ENCODE results near the gene BATF.
A peak's percentile ranks its signal among the peaks of the same experiment; 100 is the strongest.
"Not testable (repeated sequence)": the region's sequence is repeated elsewhere in the genome, so short reads cannot be mapped to it uniquely, and the experiment has no call there.

The BATF gene, protein sequence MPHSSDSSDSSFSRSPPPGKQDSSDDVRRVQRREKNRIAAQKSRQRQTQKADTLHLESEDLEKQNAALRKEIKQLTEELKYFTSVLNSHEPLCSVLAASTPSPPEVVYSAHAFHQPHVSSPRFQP

DNA sequence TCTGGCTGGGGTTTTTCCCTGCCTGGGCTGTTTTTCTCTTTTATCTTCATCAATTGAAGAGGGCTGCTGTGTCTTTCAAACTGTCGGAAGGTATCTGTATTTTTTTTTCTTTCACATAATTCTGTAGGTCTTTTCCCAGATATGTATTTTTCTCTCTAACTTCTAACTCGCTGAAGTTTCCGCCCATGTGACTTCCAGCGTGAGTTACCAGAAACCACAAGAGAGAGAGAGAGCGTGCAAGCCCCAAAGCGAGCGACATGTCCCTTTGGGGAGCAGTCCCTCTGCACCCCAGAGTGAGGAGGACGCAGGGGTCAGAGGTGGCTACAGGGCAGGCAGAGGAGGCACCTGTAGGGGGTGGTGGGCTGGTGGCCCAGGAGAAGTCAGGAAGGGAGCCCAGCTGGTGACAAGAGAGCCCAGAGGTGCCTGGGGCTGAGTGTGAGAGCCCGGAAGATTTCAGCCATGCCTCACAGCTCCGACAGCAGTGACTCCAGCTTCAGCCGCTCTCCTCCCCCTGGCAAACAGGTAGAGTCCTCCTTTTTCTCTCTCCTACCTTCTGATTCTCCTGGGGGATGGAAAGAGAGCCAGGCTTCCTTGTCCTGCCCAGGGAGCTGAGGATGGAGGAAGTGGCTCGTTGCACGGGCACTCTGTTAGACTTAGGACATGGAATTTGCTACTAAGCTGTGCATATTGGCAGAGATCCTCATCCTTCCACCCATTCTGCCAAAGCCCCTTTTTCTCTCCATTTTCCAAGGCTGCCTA is at the start of gene BATF:
Gene BATF (plus strand): TSS at position 246 of the 759 bp plus-strand sequence. CDS start 214 bp downstream, at position 460.
- DNase-seq: no peak

DNA sequence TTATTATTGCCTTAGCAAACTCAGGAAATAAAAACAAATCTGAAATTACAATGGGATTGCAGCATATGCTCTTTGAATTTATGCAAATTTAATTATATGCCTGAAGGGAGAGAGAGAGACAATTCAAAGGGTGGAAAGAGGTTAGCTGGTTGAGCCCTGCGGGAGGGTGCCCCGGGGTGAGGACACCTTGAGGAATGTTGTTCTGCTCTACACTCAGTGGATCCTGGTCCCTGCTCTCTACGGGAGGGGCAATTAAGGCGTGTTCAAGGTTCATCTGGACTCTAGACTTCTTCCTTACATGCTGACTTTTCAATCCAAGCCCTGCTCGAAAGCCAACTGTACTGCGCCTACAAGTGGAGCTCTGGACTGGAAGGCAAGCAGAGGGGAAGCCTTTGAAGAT is 48.1 kb upstream of the BATF start:
- not testable (repeated sequence) for DNase-seq

DNA sequence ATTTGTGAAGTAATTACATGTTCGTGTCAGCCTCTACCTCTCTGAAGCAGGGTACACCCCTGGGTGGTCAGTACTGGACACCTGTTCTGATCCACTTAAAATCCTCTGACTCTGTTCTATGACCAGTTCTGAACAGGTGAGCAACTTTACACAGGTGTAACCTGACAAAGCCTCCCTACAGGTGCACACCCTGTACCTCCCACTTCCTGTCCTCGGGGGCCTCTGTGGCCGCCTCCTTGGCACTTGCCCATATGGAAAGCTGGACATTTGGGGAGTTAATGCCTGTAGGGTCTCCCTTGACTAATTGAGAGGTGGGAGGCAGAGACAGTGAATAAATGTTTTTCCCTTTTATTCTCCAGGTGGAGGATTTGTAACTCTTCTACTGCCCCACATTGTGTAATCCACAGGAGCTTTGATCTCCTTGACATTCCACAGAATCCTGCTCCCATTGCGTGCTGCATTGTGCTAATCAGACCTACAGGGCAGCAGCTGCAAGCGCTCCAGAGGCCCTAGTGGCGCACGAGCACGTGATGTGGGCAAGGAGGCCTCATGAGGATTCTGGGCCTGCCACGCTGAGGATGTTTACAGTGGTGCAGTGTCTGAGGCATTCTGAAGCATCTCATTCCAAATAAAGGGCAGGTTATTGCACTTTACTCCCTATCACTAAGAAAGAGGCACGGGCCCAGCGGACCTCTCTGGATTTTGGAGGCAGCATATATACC is 45.8 kb upstream of the BATF start:
- peak; percentile 34 for DNase-seq

DNA sequence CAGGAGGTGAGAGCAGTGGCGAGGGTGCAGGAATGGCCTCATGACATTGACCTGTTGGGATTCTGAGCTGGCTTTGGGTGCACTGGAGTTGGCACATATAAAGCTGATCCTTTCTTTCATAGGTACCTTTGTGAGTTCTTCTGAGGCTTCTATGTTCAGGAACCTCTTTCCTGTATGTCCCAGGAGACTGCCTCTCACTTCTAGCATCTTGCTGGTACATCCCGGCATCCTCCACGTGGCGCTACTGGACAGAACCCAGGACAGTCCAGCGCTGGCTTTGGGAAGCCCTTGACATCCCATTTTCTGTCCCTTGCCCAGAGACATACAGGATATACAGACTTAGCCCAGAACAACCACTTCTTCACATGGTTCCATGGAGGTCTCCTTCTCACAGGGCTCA is 44.4 kb upstream of the BATF start:
- no peak for DNase-seq

DNA sequence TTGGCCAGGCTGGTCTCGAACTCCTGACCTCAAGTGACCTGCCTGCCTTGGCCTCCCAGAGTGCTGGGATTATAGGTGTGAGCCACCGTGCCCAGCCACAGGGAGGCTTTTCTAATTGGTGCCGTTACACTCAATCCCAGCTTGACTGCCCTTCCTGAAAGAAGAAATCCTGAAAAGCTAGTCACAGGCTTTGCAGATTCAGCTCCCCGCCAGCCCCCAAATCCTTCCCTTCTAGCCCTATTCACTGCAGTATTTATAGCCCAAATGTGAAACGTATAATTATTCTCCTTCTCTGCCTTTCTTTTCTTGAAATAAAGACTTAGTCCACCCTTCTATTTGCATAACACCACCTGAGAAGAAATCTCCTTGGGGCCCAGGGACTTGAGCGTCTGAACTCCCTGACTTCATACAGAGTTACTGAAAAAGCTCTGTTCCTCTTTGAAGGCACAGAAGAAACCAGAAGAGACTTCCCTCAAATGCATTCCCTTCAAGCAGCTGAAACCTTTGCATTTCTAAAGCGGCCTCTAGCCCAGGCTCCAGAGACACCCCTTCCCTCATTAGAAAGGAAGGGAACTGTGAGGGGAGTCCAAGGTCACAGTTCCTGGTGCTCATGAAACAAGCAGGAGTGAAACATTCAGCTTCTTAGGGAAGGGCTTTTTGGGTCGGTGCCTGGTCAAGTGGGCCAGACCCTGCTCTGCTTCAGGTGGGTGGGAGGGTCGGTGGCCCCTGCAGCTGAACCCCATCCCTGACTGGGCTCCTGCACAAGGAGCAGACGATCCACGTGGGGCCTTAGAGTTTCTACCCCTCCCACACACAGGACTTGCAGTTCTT is 42.3 kb upstream of the BATF start:
- DNase-seq: no peak

DNA sequence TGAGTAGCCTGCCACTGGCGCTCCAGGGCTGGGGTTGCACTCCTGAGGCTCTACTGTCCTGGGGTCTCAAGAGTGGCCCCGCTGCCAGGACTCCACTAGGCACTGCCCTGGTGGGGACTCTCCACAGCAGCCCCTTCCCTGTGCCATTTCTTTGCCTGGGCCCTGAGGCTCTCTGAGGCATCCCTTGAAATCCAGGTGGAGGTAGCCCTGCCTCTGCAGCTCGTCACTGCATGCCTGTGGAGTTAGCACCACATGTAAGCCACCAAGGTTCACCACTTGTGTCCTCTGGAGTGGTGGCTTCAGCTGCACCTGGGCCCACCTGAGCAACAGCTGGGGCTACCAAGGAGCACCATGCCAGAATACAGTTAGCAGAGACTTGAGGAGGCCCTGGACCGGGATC is 39.9 kb upstream of the BATF start:
- DNase-seq: no peak

DNA sequence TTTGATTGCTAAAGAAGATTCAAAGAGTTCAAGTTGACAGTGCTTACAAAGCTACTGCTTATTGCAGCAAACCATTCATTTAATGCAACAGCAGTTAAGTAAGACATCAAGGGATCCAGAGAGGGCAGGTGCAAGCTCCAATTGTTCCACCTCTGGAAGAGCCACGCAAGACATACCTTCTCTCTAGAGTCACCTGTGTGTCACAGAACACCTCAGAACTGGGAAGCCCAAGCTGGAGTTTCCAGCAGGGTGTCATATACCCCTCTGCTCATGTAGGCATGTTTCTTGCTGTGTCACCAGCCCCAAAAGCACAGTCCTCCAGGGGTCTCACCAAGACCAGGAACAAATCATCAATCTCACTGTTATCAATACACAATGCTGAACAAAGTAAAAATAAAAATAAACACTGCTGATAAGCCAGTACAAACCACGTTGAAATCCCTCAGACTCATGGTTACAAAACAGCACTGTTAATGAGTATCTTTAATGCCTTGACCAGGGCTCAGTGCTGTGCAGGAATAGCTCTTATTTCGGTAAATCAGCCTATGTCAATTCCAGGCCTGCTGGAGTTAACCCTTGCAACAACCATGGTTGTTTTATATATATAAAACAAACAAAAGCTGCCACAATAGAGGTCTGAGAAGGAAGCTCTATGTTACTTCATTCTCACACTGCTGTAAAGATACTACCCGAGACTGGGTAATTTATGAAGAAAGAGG is 37.4 kb upstream of the BATF start:
- no peak for DNase-seq

DNA sequence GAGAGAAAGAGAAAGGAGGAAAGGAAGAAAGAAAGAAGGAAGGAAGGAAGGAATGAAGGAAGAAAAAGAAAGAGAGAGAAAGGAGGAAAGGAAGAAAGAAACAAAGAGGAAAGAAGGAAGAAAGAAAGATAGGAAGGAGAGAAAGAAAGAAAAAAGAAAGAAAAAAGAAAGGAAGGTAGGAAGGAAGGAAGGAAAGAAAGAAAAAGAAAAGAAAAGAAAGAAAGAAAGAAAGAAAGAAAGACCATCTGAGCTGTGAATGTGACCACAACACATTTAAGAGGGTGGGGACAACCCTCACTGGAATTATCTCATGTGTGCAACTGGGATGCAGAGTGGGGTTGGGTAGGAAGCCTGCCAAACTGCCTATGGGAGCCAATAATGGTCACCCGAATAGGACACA is 36.0 kb upstream of the BATF start:
- no peak for DNase-seq

DNA sequence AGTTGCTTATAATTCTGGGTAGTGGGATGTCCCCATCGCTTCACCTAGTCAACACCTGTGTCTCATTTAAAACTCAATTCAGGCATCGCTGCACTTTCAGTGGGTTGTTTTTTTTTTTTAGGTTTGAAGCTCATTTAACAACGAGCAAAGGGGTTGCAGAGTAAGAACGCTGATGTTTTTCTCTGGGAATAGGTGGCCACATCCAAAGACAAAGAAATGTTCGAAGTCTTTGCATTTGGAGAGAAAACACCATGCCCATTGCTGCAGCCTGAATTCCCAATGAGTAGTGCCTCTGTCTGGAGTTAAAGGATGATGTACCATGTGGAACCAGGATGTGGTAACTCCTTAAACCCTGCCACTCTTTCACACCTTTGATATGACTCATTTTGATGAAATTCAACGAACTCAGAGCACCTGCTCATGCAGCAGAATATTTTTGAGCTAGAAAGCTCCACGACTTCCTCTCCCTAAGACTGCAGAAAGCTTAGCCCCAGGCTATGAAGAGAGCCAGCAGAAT is 35.1 kb upstream of the BATF start:
- no peak for DNase-seq

DNA sequence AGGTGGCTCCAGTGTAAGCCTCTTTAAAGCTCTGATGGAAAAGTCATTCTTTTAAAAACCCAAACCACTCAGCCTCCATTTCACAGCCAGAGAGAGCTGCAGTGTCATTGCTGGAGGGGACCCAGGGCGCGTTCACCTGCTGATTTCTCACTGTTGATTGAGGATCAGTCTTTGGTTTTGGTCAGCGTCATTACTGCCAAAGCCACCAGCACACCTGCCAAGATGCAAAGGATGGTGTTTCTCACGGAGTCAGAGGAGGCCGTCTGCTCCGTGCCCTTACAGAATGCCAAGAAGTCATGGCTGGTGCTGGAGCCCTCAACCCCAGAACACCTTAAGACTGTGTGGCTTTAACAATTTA is 32.8 kb upstream of the BATF start:
- no peak for DNase-seq

DNA sequence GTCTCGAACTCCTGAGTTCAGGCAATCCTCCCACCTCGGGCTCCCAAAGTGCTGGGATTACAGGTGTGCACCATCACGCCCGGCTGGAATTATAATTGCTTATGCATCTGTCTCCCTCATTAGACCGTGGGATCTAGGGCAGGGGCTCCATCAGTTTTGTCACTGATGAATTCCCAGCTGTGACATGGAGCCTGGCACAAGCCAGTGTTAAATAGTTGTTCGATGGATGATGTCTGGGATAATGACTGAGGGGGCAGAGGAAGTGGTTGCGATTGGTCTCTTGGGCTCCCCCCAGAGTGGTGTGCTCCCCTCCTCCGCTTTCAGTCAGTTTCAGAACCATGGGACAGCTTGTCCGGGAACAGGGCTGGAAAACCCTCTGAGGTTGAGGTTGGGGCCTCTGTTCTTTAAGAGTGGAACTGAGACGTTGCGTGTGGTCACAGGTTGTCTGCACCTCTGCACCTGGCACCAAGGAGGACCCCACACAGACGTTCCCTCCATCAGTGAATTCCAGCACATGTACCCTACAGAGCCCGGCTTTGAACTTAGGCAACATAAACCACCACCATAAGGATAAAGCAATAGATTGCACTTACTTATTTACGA is 30.8 kb upstream of the BATF start:
- DNase-seq: no peak

DNA sequence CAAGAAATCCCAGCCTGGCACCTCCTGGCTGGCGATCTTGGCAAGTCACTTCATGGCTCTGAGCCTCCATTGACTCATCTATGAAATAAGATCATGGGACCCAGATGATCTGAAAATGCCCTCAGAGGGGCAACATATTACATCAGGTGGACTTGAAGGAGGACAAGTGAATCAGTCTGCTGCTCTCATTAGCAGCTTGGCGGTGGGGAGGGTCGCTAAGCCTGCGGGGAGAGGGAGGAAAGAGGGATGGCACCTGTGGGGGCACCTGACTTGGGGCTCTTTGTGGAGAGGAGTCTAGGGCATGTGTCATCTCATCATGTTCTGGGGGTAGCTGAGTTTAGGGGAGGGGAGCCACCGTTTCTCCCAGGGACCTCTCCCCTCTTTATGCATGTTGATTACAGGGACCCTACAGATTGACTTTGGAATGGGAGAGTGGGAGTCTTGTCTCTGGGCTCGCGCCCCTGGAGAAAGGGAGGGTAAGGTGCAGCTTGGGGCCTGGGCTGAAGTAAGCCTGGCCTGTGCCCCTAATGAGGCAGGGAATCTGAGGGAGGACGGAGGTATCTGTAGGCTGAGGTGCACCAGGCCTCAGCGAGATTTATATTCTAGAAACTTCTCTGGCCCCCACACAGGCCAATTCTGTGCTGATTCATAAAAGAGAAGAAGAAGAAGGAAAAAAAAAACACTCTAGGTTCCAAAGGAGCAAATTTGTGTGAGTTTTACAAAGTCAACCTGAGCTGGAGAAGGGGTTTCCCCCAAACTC is 29.3 kb upstream of the BATF start:
- DNase-seq: no peak

DNA sequence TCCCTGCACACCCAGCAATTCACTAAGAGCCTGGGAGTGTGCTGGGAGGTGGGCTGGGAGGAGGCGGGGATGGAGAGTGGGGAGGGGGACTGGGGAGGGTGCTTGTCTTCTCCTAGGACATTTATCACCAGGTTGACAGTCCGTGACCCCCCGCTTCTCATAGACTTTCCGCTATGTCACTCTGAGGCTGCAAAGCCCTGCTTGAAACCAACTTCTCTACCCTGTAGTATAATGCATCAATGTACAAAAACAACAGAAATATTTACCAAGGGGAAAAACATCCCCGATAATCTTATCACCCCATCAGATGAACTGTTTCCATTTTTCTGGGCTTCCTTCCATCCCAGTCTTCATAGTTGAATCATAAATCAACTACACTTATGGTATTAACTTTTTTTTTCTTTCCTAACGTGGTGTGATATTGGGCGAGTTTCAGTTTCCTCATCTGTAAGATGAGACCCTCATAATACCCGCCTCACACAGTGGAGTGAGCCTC is 28.6 kb upstream of the BATF start:
- no peak for DNase-seq

DNA sequence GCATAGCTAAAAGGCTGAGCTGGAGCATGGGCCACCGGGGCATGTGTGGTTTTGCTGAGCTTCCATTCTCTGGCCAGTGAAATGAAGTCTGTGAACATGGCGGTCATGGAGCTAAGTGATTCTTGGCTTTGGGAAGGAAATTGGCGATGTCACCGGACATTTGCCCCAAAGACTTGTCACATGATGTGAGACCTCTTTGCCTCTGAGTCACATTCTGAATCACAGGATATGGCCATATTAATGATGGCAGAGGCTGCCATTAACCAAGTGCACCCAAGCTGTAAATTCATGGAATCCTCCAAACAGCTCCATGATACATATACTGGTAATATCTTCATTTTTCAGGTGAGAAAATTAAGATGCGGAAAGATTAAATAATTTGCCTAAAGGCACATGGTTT is 27.4 kb upstream of the BATF start:
- DNase-seq: no peak

DNA sequence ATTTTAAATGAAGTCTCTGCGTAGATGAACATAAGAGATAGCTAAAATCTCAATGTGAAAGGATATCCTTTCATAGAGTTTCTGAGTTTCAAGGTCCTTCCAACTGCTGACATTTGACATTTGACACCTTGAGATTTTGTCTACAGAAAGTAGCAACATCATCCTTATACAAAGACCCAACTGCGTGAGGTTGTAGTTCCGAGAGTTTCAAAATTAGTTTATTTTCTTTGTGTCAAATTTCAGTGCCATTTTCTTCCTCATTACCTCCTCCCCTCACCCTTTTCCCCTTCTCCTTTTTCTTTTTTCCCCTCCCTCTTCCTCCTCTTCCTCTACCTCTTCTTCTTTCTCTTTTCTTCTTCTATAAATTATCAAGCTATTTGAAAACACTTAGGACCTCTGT is 26.9 kb upstream of the BATF start:
- no peak for DNase-seq

DNA sequence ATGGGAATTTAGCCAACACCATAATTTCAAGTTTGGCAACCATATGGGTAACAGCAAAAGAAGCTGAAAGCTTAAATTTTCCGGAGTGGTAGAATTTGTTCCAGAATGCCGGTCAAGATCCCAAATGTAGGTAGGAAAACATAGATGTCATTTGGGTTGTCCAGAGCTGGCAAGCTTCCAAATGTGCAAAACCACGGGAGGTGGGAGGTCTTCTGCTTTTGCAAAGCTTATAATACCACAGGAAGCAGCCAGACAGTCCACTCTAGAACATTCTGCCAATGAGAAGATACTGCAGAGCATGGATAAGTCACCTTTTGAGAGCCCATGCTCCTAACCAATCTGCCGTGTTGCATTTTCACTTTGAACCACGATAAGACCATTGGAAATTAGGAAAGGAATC is 26.4 kb upstream of the BATF start:
- no peak for DNase-seq

DNA sequence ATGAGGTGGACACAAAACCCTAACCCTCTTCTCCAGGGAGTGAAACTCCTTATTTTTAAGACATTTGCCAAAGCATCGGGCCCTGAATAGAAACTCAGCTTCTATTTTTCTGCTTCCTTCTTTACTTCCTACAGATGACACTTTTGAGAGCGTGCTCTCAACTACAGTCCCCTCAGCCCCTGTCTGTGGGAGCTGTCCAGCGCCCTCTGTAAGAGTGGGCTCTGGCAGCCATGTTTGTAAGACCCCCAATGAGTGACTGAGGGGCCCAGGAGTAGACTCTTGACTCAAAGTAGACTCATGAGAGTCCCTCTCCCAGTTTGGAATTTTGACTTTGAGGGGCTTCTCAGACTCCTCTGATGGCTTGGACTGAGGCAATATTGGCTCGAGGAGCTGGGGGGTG is 25.5 kb upstream of the BATF start:
- no peak for DNase-seq

DNA sequence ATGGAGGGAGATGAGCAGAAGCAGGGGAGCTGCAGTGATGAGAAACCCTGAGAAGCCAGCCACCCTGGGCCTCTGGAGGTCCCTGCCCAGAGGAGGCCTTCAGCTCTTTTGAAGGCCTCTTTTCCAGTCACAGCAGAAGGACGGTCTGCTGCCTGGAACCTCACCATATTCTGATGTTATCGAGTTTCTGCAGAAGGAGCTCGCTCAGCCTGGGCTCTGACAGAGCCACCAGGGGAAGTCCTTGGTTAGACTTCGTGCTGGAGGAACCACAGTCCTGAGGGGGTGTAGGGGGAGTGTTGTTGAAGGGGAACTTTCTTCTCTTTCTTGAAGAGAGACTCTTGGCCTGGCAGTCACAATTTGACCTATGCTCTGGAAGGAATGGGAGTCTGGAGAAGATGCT is 25.1 kb upstream of the BATF start:
- no peak for DNase-seq

DNA sequence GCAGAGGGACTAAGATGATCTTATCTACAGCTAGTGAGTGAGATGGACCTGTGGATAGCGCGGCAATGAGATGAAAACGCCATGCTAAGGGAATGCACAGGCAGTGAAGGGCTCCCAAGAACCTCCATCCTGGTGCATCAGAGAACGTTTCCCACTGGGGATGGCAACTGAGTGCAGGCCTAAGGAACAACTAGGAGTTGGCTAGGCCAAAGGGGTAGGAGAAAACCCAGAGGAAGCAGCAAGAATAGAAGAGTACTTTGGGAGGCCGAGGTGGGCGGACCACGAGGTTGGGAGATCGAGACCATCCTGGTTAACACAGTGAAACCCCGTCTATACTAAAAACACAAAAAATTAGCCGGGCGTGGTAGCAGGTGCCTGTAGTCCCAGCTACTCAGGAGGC is 24.6 kb upstream of the BATF start:
- DNase-seq: no peak

DNA sequence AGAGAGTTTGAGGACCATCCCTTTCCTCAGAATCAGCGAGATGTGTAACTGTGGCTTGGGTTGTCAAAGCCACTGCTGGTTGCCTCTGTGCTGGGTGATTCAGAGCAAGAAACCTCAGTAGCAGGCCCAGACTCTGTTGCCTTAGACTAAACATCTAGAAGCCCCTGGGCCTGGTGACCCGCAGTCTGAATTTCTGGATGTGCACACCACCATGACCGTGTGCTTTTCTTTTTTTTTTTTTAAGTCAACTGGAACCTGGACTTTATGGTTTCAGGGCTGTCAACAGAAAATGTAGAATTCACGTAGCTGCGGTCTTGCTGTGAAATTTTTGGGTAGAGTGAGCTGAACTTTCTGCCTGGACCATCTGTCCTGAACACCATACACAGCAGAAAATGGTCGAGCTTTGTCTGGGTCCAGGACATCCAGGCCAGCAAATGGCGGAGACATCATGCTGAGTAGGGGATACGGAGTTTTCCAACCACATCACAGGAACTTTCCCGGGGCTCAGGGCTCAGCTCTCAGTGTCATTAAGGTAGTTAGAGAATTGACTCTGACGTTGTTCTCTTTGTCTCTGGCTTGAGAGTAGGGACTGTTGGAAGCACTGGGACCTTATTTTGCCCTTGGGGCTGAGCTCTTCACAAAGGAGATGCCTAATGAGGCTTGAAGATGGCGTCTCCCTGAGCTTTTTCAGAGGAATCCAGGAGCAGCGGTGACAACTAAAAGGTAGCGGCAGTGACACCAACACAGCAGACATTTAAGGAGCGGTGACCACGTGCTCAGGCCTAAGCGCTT is 23.0 kb upstream of the BATF start:
- no peak for DNase-seq
